ENCODE data around the gene MED20.

MED20 gene

DNA sequence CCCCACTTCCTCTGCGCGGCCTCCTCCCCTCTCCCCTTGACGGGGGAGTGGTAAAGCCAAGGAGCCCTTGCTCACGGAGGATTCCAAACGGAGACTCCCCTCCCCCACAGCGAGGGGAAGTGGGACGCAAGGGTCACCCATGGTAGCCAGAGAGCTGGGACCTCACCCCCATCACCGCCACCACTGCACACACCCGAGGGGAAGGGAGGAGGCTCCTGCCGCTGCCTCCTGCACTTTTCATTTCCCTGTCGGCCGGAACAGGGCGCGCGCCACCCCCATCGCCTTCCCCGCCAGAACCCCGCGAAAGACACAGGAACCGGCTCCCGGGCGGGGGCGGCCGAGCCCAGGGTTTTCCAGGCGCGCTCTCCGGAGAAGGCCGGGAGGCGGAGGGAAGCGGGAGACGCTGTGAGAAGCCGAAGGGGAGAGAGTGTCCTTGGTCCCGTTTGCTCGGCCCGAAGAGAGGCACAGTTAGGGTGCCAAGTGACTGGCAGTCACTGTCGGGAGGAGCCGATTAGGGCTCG is 19.9 kb upstream of the MED20 start:
- DNase-seq = peak; percentile 50

GRCh38 chr6:41939848-41940758 is 19.2 kb upstream of the MED20 start:
- DNase-seq = no peak

DNA sequence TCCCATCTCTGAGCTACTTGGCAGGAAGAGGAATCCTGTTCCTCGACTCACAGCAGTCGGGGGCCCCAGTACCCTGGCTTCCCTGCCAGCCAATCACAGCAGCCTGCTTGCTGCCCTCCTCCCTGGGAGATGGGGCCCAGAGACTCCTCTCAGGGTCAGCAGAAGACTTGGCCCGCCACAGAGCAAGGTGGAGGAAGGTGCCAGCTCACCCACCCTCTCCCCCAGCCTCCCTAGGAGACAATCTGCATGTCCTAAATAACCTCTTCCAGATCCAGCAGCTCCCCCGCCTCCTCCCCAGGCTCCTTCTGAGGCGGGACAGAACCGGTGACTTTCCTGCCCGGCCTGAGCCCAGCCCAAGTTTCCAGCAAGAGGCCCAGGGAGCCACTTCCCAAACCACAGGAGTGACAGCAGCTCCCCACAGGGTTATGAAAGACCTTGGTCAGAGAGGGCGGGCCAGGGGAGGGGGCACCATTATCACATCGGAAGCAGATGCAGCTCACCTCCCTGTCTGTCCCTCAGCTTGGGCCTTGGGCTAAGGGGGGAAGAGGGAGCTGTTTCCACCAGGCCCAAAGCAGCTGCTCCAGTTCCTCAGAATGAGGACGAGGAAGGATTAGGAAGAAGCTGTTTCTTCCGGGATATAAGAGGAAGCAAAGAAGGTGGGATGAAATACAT is 18.4 kb upstream of the MED20 start:
- no peak for DNase-seq

DNA sequence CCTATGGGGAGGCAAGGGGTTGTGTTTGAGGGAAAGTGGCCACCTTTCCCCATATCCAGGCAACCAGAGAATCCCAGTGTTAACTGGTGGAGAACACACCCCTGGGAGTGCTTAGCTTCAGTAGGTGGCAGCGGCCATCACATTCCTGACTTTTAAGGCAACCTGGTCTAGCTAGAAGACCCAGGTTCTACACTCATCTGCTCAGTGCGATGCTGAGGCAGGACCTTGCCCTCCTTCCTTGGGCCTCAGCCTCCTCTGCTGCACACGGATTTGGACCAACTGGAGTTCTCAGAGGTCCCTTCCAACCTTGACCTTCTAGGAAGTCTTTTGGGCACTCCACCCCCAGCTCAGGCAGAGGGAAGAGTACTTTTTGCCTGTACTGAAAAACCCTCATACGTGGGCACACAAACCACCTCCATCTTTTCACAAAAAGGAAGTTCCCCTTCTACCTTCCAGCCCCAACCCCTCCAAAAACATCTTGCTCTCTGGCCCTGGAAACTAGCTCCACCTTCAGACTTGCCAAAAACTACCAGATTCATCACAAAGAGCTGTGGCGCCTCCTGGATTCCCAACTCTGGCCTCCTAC is 17.7 kb upstream of the MED20 start:
- DNase-seq = no peak

DNA sequence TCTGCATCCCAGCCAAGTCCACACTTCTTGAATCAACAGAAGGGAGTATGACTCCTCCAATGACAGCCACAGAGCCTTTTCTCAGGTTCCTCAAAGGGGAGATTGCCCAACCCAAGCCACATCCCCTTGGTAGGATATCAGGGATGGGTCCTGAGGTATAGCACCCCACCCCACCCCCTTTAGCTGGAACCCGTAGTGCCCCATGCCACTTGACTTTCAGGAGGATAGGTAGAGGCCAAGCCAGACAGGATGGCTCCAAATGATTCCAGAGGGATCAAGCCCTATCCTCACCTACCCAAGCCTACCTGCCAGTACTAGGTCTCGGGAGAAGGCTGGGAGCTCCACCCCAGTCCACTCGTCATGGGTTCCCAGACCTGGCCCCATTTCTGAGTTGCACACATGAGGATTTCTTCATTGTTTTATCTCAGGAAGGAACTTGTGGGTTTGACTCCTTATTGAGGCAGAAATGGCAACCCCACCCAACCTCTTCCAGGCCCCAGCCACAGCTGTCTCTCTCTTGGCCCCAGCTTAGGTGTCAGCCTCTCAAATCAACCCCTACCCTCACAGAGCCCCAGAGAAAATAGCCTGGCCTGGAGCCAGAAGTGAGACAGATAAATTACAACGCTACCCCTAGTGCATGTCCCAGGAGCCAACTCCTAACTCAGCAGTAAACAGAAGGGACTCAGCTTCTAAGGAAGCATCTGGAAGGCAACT is 17.1 kb upstream of the MED20 start:
- DNase-seq = peak; percentile 69

DNA sequence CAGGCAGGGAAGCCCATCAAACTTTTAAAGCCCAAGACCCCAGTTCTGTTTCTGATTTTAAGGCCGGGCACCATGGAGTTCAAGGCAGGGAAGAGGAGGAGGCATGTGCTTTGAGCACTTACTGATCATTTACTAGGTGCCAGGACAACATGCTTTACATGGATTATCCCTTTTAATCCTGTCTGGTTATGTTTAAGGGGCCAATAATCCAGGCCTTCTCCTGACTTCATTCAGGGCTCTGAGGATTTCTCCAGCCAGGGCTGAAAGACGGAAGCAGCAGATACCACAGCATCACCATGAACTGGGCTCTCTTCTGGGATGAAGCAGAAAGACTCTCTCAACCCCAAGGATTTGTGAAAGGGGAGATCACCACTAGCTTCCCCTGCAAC is 16.5 kb upstream of the MED20 start:
- no peak for DNase-seq

GRCh38 chr6:41936073-41936837 is 15.3 kb upstream of the MED20 start:
- peak; percentile 91 for DNase-seq

DNA sequence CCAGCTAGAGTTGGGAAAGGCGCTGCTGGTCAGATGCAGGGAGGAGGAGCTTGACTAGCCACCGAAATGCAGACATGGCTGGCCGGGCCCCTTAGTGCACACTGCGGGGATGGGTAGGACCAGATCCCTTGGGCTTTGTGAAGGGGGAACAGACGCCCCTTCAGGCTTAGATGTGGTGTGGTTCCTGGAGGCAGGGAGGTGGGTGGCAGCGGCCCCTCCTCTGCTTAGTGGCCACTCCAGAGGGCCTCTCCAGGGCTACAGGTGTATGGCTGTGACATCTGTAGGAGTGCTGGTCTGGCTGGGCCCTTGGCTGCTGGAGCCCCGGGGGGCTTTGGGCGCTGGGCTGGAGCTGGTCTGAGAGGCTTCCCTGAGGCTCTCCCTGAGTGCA is 14.7 kb upstream of the MED20 start:
- no peak for DNase-seq

- no peak for DNase-seq
Observed at GRCh38 chr6:41935193-41935574, 14.2 kb upstream of the MED20 start.

DNA sequence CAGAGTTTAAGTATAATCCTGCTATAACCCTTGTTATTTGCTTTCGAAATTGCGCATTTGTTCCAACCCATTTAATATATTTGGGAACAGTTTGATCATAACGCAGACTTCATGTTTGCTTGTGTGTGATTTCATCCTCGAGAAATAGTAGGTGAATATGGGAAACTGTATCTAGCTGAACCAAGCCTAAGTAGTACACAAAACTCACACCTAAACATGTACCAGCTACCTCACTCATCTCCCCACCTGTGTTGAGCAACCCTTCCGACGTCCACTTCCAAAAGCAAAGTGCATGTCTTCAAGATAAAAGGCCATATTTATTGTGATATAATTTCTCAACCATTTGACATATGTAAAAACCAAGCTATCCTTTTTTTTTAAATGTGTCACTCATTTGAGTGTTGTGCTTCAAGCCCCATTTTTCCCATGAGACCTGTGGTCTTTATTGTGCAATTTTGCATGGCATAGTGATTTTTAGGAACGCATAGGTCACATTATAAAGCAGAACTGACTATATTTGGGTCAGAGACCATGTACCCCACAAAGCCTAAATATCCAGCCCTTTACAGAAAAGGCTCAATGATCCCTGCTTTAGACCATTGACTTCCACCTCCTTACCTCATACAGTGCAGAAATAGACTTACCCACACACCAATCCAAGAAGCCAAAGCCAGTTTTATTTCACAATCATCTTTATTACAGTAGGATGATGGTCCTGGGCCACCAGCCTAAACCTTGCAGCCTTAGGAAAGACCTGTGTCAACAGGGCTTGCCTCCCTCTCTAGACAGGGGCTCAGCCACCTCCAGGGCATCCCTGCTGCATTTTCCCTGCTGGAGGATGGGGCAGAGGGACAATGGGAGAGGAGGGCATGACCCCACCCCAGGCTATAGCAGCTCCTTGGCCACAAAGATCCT is 13.6 kb upstream of the MED20 start:
- no peak for DNase-seq

GRCh38 chr6:41932378-41932777 is 11.4 kb upstream of the MED20 start:
- DNase-seq = no peak

GRCh38 chr6:41931792-41932191 is 10.9 kb upstream of the MED20 start:
- DNase-seq = no peak

GRCh38 chr6:41929924-41930323 is 9.0 kb upstream of the MED20 start:
- no peak for DNase-seq

- no peak for DNase-seq
Observed at GRCh38 chr6:41927253-41927652, 6.3 kb upstream of the MED20 start.

- no peak for DNase-seq
Observed at GRCh38 chr6:41922154-41922553, 1.2 kb upstream of the MED20 start.

- no peak for DNase-seq
Observed at GRCh38 chr6:41921712-41921998, 716 bp upstream of the MED20 start.

DNA sequence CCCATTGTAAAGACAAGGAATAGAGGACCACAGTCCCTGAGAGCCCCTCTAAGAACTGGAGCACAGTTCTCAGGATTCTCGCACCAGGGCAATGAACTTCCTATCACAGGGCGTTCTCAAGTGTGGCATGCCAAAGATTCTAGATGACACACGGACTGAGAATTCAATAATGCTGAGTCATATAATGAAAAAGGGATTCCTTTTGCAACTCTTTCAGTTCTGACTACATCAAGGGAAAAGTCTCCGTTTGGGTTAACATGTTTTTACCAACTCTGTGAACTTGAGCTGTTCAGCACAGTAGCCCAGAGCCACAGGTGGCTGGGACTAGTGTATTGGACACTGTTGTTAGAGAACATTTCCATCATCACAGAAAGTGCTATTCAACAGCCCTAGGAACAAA is 3.4 kb downstream of the MED20 start:
- no peak for DNase-seq

GRCh38 chr6:41914869-41915530 is 5.9 kb downstream of the MED20 start:
- DNase-seq = no peak

- no peak for DNase-seq
Observed at GRCh38 chr6:41914343-41914742, 6.6 kb downstream of the MED20 start.

DNA sequence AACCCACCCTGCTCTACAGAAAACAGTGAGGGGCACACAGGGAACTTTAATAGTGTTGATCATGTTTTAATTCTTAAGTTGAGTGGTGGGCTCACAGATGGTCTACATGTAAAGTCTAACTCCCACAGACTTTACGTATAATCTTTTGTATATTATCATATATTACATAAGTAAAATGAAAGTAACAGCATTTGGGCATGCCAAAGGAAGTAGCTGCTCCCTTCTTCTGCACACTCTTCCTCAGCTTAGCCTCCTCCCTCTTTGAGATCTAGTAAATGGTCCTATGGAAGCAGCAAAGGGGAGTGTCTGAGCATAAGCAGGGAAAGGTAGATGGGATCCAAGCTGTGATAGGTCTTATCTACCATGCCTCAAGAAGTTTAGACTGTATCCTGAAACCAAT is 11.2 kb downstream of the MED20 start:
- no peak for DNase-seq
